Stimulated activated effector memory CD8-positive, alpha-beta T cell treated with anti-CD3 and anti-CD28 coated beads, Interleukin-12 subunit alpha, Interleukin-12 subunit beta, amount 100 ng/mL, for 72 hours (primary cell): ENCODE results near the gene RNASET2.
"Not testable (repeated sequence)": the region's sequence is repeated elsewhere in the genome, so short reads cannot be mapped to it uniquely, and the experiment has no call there.

ENCODE experiments used
- ATAC-seq: fragments of 150-1000 bp; cut with Tn5 transposase; 2 replicates; pipeline ENCODE4 v1.10.0; 2021
- DNase-seq, 2 donors: peaks; one replicate each; pipeline ENCODE4 v3.0.0; 2021 to 2022; ENCODE audit warnings: low spot score in 2 of 2
- H3K27ac Mint-ChIP-seq: one replicate; pipeline ENCODE4 v1.8.0; 2022; ENCODE audit warnings: mild to moderate bottlenecking, mixed read lengths
- H3K36me3 Mint-ChIP-seq: one replicate; pipeline ENCODE4 v1.8.0; 2022; ENCODE audit warnings: mild to moderate bottlenecking, mixed read lengths
- H3K4me1 Mint-ChIP-seq: one replicate; pipeline ENCODE4 v1.8.0; 2022; ENCODE audit warnings: mixed read lengths
- H3K4me3 Mint-ChIP-seq: one replicate; pipeline ENCODE4 v1.8.0; 2022; ENCODE audit warnings: mild to moderate bottlenecking, mixed read lengths
- H3K9me3 Mint-ChIP-seq: one replicate; pipeline ENCODE4 v1.8.0; 2022; ENCODE audit warnings: mixed read lengths

RNASET2 gene

GRCh38 chr6:166892472-166892871 lies 63.9 kb downstream of the RNASET2 start:
- not testable (repeated sequence) for H3K9me3 Mint-ChIP-seq, H3K27ac Mint-ChIP-seq, H3K4me1 Mint-ChIP-seq, H3K4me3 Mint-ChIP-seq, DNase-seq, ATAC-seq, H3K36me3 Mint-ChIP-seq

- H3K4me1 Mint-ChIP-seq, DNase-seq, H3K4me3 Mint-ChIP-seq, H3K27ac Mint-ChIP-seq, ATAC-seq, H3K36me3 Mint-ChIP-seq: not testable (repeated sequence)
- peaks cover 14% of the 10 kb centered on the region for H3K9me3 Mint-ChIP-seq
These were observed 69.6 kb downstream of the RNASET2 start for GRCh38 chr6:166886773-166887172.

DNA sequence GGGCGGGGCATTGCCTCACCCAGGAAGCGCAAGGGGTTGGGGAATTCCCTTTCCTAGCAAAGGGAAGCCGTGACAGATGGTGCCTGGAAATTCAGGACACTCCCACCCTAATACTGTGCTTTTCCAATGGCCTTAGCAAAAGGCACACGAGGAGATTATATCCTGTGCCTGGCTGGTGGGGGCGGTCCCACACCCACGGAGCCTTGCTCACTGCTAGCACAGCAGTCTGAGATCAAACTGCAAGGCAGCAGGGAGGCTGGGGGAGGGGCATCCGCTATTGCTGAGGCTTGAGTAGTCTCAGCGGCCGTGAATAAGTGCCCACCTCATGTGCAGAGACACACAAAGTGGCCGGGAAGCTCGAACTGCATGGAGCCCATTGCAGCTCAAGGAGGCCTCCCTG lies 71.4 kb downstream of the RNASET2 start:
- H3K9me3 Mint-ChIP-seq, result peaks cover 12% of the 10 kb centered on the region
- DNase-seq, result peak in 1 of 2 donors; percentile 13
- not testable (repeated sequence) for H3K4me1 Mint-ChIP-seq, H3K4me3 Mint-ChIP-seq, ATAC-seq, H3K27ac Mint-ChIP-seq, H3K36me3 Mint-ChIP-seq

DNA sequence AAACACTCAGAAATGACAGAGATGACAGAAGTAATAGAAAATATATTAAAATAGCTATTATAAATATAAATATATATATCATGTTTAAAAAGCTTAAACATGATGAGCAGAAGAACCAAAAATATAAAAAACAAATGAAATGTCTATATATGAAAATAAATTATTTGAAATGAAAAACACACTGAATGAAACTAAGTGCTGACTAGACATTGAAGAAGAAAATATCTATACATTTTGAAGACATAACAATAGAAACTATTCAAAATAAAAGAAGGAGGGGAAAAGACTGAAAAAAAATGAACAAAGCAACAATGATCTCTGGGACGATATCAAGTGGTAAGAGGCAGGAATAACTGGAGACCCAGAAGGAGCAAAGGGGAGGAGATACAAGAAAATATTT lies 76.8 kb downstream of the RNASET2 start:
- Mint-ChIP-seq H3K27ac (no peak overlapping the region), H3K9me3 (peaks cover 3% of the 10 kb centered on the region), H3K36me3 (no peaks in the 10 kb centered on the region), H3K4me3 (no peak overlapping the region), H3K4me1 (no peaks in the 10 kb centered on the region)
- DNase-seq (no peak), ATAC-seq (no peak)
